ENCODE results near the gene ARID5B. TPM values are rescaled to one million over a fixed set of nuclear protein-coding genes. Genes with fewer than 3 reads are reported as not detected.

Gene ARID5B
- total RNA-seq, 1 donor from 2014 or later, result 55.7 TPM

- intact Hi-C loops (cut with micrococcal nuclease), result loop anchor here (5.0 to 10.0 kb wide), 4 partner anchors 477 to 1125 kb away; no protein-coding TSS in a partner anchor
Measured at GRCh38 chr10:62047228-62047892, 145.9 kb downstream of the ARID5B start.

GRCh38 chr10:62047960-62048383, 146.5 kb downstream of the ARID5B start:
- intact Hi-C loops (cut with micrococcal nuclease), result loop anchor here (5.0 to 10.0 kb wide), 4 partner anchors 477 to 1124 kb away; no protein-coding TSS in a partner anchor

- intact Hi-C loops (cut with micrococcal nuclease), result loop anchor here (5.0 to 10.0 kb wide), 4 partner anchors 476 to 1124 kb away; no protein-coding TSS in a partner anchor
Measured at GRCh38 chr10:62048470-62048869, 147.0 kb downstream of the ARID5B start.

- intact Hi-C loops (cut with micrococcal nuclease), result loop anchor here (1.0 to 10.0 kb wide), 5 partner anchors 147 to 1123 kb away; no protein-coding TSS in a partner anchor
Measured at GRCh38 chr10:62048919-62049623, 147.6 kb downstream of the ARID5B start.

- intact Hi-C loops (cut with micrococcal nuclease), result loop anchor here (1.0 to 10.0 kb wide), 9 partner anchors 147 to 1220 kb away; partner anchors contain the start of genes EGR2 and NRBF2
Measured at GRCh38 chr10:62049624-62050345, 148.3 kb downstream of the ARID5B start.

- intact Hi-C loops (cut with micrococcal nuclease), result loop anchor here (1.0 to 5.0 kb wide), 4 partner anchors 195 to 1219 kb away; partner anchors contain the start of genes EGR2 and NRBF2
Measured at GRCh38 chr10:62050346-62050892, 148.9 kb downstream of the ARID5B start.

- intact Hi-C loops (cut with micrococcal nuclease), result loop anchor here (1.0 to 5.0 kb wide), 9 partner anchors 31 to 1218 kb away; partner anchors contain the start of genes EGR2 and NRBF2
Measured at GRCh38 chr10:62050893-62051433, 149.5 kb downstream of the ARID5B start.

GRCh38 chr10:62052276-62052675, 150.8 kb downstream of the ARID5B start:
- intact Hi-C loops (cut with micrococcal nuclease), result loop anchor here (5.0 kb wide), 1 partner anchor 1080 kb away; the partner anchor contains the start of gene NRBF2

GRCh38 chr10:62053860-62054259, 152.4 kb downstream of the ARID5B start:
- intact Hi-C loops (cut with micrococcal nuclease), result loop anchor here (1.0 to 5.0 kb wide), 3 partner anchors 8 to 1078 kb away; partner anchors contain the start of gene NRBF2

- intact Hi-C loops (cut with micrococcal nuclease), result loop anchor here (1.0 to 5.0 kb wide), 3 partner anchors 8 to 1078 kb away; partner anchors contain the start of gene NRBF2
Measured at GRCh38 chr10:62054408-62054807, 152.9 kb downstream of the ARID5B start.

- intact Hi-C loops (cut with micrococcal nuclease), result loop anchor here (1.0 to 5.0 kb wide), 3 partner anchors 7 to 1077 kb away; partner anchors contain the start of gene NRBF2
Measured at GRCh38 chr10:62054830-62055229, 153.3 kb downstream of the ARID5B start.

GRCh38 chr10:62056219-62056618, 154.7 kb downstream of the ARID5B start:
- intact Hi-C loops (cut with micrococcal nuclease), result no loop called here

GRCh38 chr10:62056698-62057097, 155.2 kb downstream of the ARID5B start:
- intact Hi-C loops (cut with micrococcal nuclease), result no loop called here

- intact Hi-C loops (cut with micrococcal nuclease), result no loop called here
Measured at GRCh38 chr10:62057359-62057758, 155.9 kb downstream of the ARID5B start.

- intact Hi-C loops (cut with micrococcal nuclease), result no loop called here
Measured at GRCh38 chr10:62057850-62058249, 156.4 kb downstream of the ARID5B start.

GRCh38 chr10:62058476-62058875, 157.0 kb downstream of the ARID5B start:
- intact Hi-C loops (cut with micrococcal nuclease), result no loop called here

- intact Hi-C loops (cut with micrococcal nuclease), result no loop called here
Measured at GRCh38 chr10:62058896-62059216, 157.4 kb downstream of the ARID5B start.

GRCh38 chr10:62059217-62059920, 157.9 kb downstream of the ARID5B start:
- intact Hi-C loops (cut with micrococcal nuclease), result no loop called here

- intact Hi-C loops (cut with micrococcal nuclease), result loop anchor here (1.0 kb wide), 1 partner anchor 8 kb away; no protein-coding TSS in a partner anchor
Measured at GRCh38 chr10:62062028-62062427, 160.5 kb downstream of the ARID5B start.
